ENCODE results near the gene CNR2.
A peak's percentile ranks its signal among the peaks of the same experiment; 100 is the strongest.

The CNR2 gene

GRCh38 chr1:23872421-23872820 lies 40.7 kb downstream of the CNR2 start:
- TF ChIP-seq FOXP2 (optimal IDR thresholded peaks at IDR 0.05; ENCODE audit: borderline replicate concordance, extremely low read depth, extremely low read length, insufficient read depth) (no peak), TAF1 (IDR thresholded peaks at IDR 0.05; ENCODE audit: borderline replicate concordance, insufficient read depth, low read length) (no peak), POLR2AphosphoS5 (IDR thresholded peaks at IDR 0.05; ENCODE audit: low read depth, low read length) (no peak), SIN3A (IDR thresholded peaks at IDR 0.05; ENCODE audit: borderline replicate concordance, insufficient read depth, low read length) (no peak), REST (IDR thresholded peaks at IDR 0.05; ENCODE audit: insufficient read depth in 1 of 2, low read depth in 2 of 2, low read length in 2 of 2) (no peak)

- no peak for TF ChIP-seq REST (IDR thresholded peaks at IDR 0.05; ENCODE audit: insufficient read depth in 1 of 2, low read depth in 2 of 2, low read length in 2 of 2)
- TF ChIP-seq POLR2AphosphoS5 (IDR thresholded peaks at IDR 0.05; ENCODE audit: low read depth, low read length), result no peak
- TF ChIP-seq TAF1 (IDR thresholded peaks at IDR 0.05; ENCODE audit: borderline replicate concordance, insufficient read depth, low read length), result no peak
- no peak for TF ChIP-seq SIN3A (IDR thresholded peaks at IDR 0.05; ENCODE audit: borderline replicate concordance, insufficient read depth, low read length)
- no peak for TF ChIP-seq FOXP2 (optimal IDR thresholded peaks at IDR 0.05; ENCODE audit: borderline replicate concordance, extremely low read depth, extremely low read length, insufficient read depth)
Observed at GRCh38 chr1:23869051-23869450, 44.1 kb downstream of the CNR2 start.

- TF ChIP-seq TAF1 (IDR thresholded peaks at IDR 0.05; ENCODE audit: borderline replicate concordance, insufficient read depth, low read length), result no peak
- 0 out of 2 replicates have a peak, but pooled peaks have one; percentile 25 for TF ChIP-seq POLR2AphosphoS5 (IDR thresholded peaks at IDR 0.05; ENCODE audit: low read depth, low read length)
Observed at GRCh38 chr1:23868557-23869016, 44.6 kb downstream of the CNR2 start.

- TF ChIP-seq POLR2AphosphoS5 (IDR thresholded peaks at IDR 0.05; ENCODE audit: low read depth, low read length) (no peak), FOXP2 (optimal IDR thresholded peaks at IDR 0.05; ENCODE audit: borderline replicate concordance, extremely low read depth, extremely low read length, insufficient read depth) (peak; percentile 35), SIN3A (IDR thresholded peaks at IDR 0.05; ENCODE audit: borderline replicate concordance, insufficient read depth, low read length) (no peak), REST (IDR thresholded peaks at IDR 0.05; ENCODE audit: insufficient read depth in 1 of 2, low read depth in 2 of 2, low read length in 2 of 2) (no peak), TAF1 (IDR thresholded peaks at IDR 0.05; ENCODE audit: borderline replicate concordance, insufficient read depth, low read length) (no peak)
Observed at GRCh38 chr1:23867895-23868556, 45.1 kb downstream of the CNR2 start, which contains the start of gene FUCA1. Gene FUCA1 (minus strand): TSS chr1:23868290. CDS start chr1:23868286, 4 bp downstream.

GRCh38 chr1:23867542-23867894 lies 45.6 kb downstream of the CNR2 start:
- TF ChIP-seq REST (IDR thresholded peaks at IDR 0.05; ENCODE audit: insufficient read depth in 1 of 2, low read depth in 2 of 2, low read length in 2 of 2) (no peak), POLR2AphosphoS5 (IDR thresholded peaks at IDR 0.05; ENCODE audit: low read depth, low read length) (no peak), TAF1 (IDR thresholded peaks at IDR 0.05; ENCODE audit: borderline replicate concordance, insufficient read depth, low read length) (no peak), FOXP2 (optimal IDR thresholded peaks at IDR 0.05; ENCODE audit: borderline replicate concordance, extremely low read depth, extremely low read length, insufficient read depth) (no peak), SIN3A (IDR thresholded peaks at IDR 0.05; ENCODE audit: borderline replicate concordance, insufficient read depth, low read length) (no peak)
